ENCODE results near the gene MEIOC. TPM values are rescaled to one million over a fixed set of nuclear protein-coding genes. Genes with fewer than 3 reads are reported as not detected.

MEIOC gene
- total RNA-seq (2021; fragmentation: NEBNext Ultra II Directional; extraction: Animal tissue kit (Norgen Biotek cat#: 25700)) (3.6 and 4.8 TPM in 2 replicates), polyA plus RNA-seq (2011; rRNA removed) (3.0 and 4.2 TPM in 2 replicates), polyA minus RNA-seq (2011; rRNA and poly(A)+ RNA removed) (4.6 and 17.2 TPM in 2 replicates)
- polyA plus RNA-seq (2011; cell fraction: cytosol; rRNA removed) = 3.7 TPM
- 1.7 TPM for polyA plus RNA-seq (2011; cell fraction: nucleus; rRNA removed)
- polyA plus RNA-seq (2012, experiment 1 of 2) = 2.0 to 4.6 TPM (median 4.2 TPM) in 4 replicates
- polyA plus RNA-seq (2012, experiment 2 of 2) = 0.51 TPM
- polyA plus RNA-seq (2013, experiment 1 of 2) = 2.4 TPM
- 2.5 TPM for polyA plus RNA-seq (2013, experiment 2 of 2)
- polyA minus RNA-seq (2011; cell fraction: cytosol; rRNA and poly(A)+ RNA removed) = 10.7 TPM
- 13.1 TPM for polyA minus RNA-seq (2011; cell fraction: nucleus; rRNA and poly(A)+ RNA removed)
- long read RNA-seq, experiment 1, full-length matches to known transcripts = 1 of 3 reads
- long read RNA-seq, experiment 1, partial matches to known transcripts = 1 of 3 reads
- long read RNA-seq, experiment 1, other reads (novel, unspliced or antisense) = 1 of 3 reads
- long read RNA-seq, experiment 2 = 0 reads

- 15% methylated on average over 33 of the region's 57 CpGs; no CpG with 5 or more reads in 1 of the 2 experiments for WGBS, 2 experiments (ENCODE audit: extremely low coverage in 1 of 2, insufficient coverage in 1 of 2, insufficient read length in 1 of 2, insufficient replicate concordance in 2 of 2, low coverage in 1 of 2, low lambda C conversion rate in 2 of 2, missing lambda C conversion rate in 1 of 2)
- no peak within 1 kb of the TSS for H4K5ac ChIP-seq (ENCODE audit: insufficient read length, low read depth, low read length)
- no peaks in the 10 kb centered on the region for H4K20me1 ChIP-seq (replicated peaks in 1 of 2; ENCODE audit: control insufficient read depth in 1 of 2, insufficient read depth in 2 of 2, low read length in 2 of 2)
- no peak within 1 kb of the TSS for H2BK120ac ChIP-seq (replicated peaks; ENCODE audit: low read depth, low read length)
- peaks cover 2 to 36% (median 27%) of the 10 kb centered on the region in 4 experiments for H3K27me3 ChIP-seq (replicated peaks in 1 of 4; ENCODE audit: control insufficient read depth in 3 of 4, extremely low read depth in 1 of 4, insufficient read depth in 3 of 4, low read length in 3 of 4)
- H2AFZ ChIP-seq (ENCODE audit: low read length) = 0 out of 2 replicates have a peak within 1 kb of the TSS, but pooled peaks have one; percentile 43
- H3K4me1 ChIP-seq (replicated peaks in 1 of 4; ENCODE audit: control insufficient read depth in 3 of 4, insufficient read depth in 4 of 4, low read length in 3 of 4) = no peaks in the 10 kb centered on the region; a peak in 1 of 7 replicates
- no peaks in the 10 kb centered on the region for H3K79me1 ChIP-seq (ENCODE audit: low read depth, low read length)
- FAIRE-seq (peak; percentile 55), DNase-seq (ENCODE audit: low read depth in 1 of 2, low spot score in 2 of 2) (peak; percentile 61 to 84)
- H2AK5ac ChIP-seq (ENCODE audit: low read depth, low read length) = no peak within 1 kb of the TSS
- peaks cover 2 to 3% of the 10 kb centered on the region in 2 experiments; a peak in 2 of 4 replicates for H3K9me3 ChIP-seq (ENCODE audit: insufficient read depth in 2 of 2, low read depth in 1 of 2, low read length in 1 of 2)
- H3K56ac ChIP-seq (replicated peaks; ENCODE audit: insufficient read length, low read depth, low read length) = peak within 1 kb of the TSS; percentile 53
- H3K4me3 ChIP-seq (ENCODE audit: extremely low read depth in 1 of 4, insufficient read depth in 2 of 4, low read depth in 3 of 4, low read length in 4 of 4) = peak within 1 kb of the TSS; percentile 26 to 65 (median 44)
- H3K14ac ChIP-seq (ENCODE audit: insufficient read length) = no peak within 1 kb of the TSS
- peak within 1 kb of the TSS; percentile 79; the same call in 1 of the 2 replicates for H4K8ac ChIP-seq (ENCODE audit: extremely low read depth, insufficient read depth, low read length)
- no peak within 1 kb of the TSS for H3K23ac ChIP-seq (ENCODE audit: insufficient read length)
- peak within 1 kb of the TSS; percentile 30 for H4K91ac ChIP-seq (replicated peaks; ENCODE audit: insufficient read length, low read length)
- no peak within 1 kb of the TSS for H2BK20ac ChIP-seq (ENCODE audit: low read length)
- H3K23me2 ChIP-seq (ENCODE audit: low read depth, low read length) = peaks cover 3% of the 10 kb centered on the region; the same call in 1 of the 2 replicates
- H3K79me2 ChIP-seq (ENCODE audit: control insufficient read depth in 1 of 2, insufficient read depth in 2 of 2, low read length in 2 of 2) = no peaks in the 10 kb centered on the region
- H3K4ac ChIP-seq (replicated peaks; ENCODE audit: insufficient read length, low read depth, low read length) = no peak within 1 kb of the TSS
- no peak within 1 kb of the TSS; a peak in 1 of 7 replicates for H3K9ac ChIP-seq (replicated peaks in 1 of 4; ENCODE audit: extremely low read depth in 1 of 4, low read depth in 3 of 4, low read length in 3 of 4)
- H2BK5ac ChIP-seq (ENCODE audit: low read depth, low read length) = no peak within 1 kb of the TSS
- H2BK15ac ChIP-seq (ENCODE audit: low read length) = no peak within 1 kb of the TSS
- 0 out of 2 replicates have a peak within 1 kb of the TSS, but pooled peaks have one; percentile 7 for H2BK12ac ChIP-seq (ENCODE audit: low read depth, low read length)
- H3K18ac ChIP-seq (ENCODE audit: extremely low read depth, low read length) = peak within 1 kb of the TSS; percentile 38; the same call in 1 of the 2 replicates
- ChIA-PET POLR2A (ENCODE audit: partially characterized antibody) (interaction anchor here (0.6 to 2.0 kb wide), 6 partner anchors 18 to 116 kb away, joined by 3 to 6 read pairs (median 3); partner anchors contain the start of genes CCDC43 and DBF4B), CTCF (ENCODE audit: partially characterized antibody) (interaction anchor here (0.9 to 2.0 kb wide), 12 partner anchors 9 to 123 kb away, joined by 3 to 7 read pairs (median 4); no protein-coding TSS in a partner anchor)
- no peak within 1 kb of the TSS for H3K27ac ChIP-seq (ENCODE audit: low read depth, low read length)
- H3K4me2 ChIP-seq (ENCODE audit: insufficient read depth in 1 of 2, low read depth in 2 of 2, low read length in 2 of 2) = peak within 1 kb of the TSS; percentile 58 to 71
- H3K36me3 ChIP-seq (ENCODE audit: control insufficient read depth in 2 of 4, insufficient read depth in 4 of 4, low read length in 3 of 4) = no peaks in the 10 kb centered on the region
- peak; percentile 15; the same call in 1 of the 2 replicates for TF ChIP-seq GABPA (IDR thresholded peaks at IDR 0.05; ENCODE audit: borderline replicate concordance, insufficient read depth, low read length)
- TF ChIP-seq ASH2L (IDR thresholded peaks at IDR 0.05; ENCODE audit: low read length) = no peak
- TF ChIP-seq ZNF274 (IDR thresholded peaks at IDR 0.05; ENCODE audit: borderline replicate concordance, extremely low read depth, low read length) = no peak
- TF ChIP-seq SRF (IDR thresholded peaks at IDR 0.05; ENCODE audit: low read depth, low read length) = no peak
- no peak for TF ChIP-seq JUN (IDR thresholded peaks at IDR 0.05; ENCODE audit: low read depth, low read length)
- peak; percentile 79 for TF ChIP-seq KDM4A (IDR thresholded peaks at IDR 0.05; ENCODE audit: low read depth, low read length, severe bottlenecking)
- TF ChIP-seq GTF2F1 (IDR thresholded peaks at IDR 0.05; ENCODE audit: borderline replicate concordance, low read depth, low read length) = peak; percentile 27; the same call in 1 of the 2 replicates
- TF ChIP-seq MAFK (IDR thresholded peaks at IDR 0.05; ENCODE audit: low read depth, low read length) = no peak
- peak; percentile 61; the same call in 1 of the 2 replicates for TF ChIP-seq CHD2 (IDR thresholded peaks at IDR 0.05; ENCODE audit: low read length)
Observed at GRCh38 chr17:44655983-44656710, at the start of gene MEIOC. Gene MEIOC, plus strand, starts transcription at chr17:44656468. Its CDS starts 146 bp downstream, at chr17:44656614.

Measured in H1 (cell line).